Measurements from ENCODE around the gene ATP2A3.

The ATP2A3 gene

DNA sequence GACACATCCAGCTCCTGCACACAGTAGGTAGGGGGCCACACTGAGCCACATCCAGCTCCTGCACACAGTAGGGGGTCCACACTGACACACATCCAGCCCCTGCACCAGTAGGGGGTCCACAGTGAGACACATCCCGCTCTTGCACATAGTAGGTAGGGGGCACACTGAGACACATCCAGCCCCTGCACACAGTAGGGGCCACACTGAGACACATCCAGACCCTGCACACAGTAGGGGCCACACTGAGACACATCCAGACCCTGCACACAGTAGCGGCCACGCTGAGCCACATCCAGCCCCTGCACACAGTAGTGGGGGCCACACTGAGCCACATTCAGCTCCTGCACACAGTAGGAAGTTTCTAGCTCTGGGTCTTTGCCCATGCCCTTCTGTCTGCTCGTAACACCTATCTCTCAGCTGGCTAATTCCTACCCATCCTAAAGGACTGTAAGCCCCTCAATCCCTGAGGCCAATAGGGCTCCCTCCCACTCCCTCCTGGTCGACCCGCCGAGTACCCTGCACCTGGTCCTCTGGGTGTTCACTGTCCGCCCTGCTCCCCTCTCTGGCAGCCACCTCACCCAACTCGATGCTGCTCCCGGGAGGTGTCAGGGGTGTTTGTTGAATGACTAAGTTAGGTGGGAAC lies 9.4 kb upstream of the ATP2A3 start:
- DNase-seq (ENCODE audit: low read depth in 2 of 2), result no peak

DNA sequence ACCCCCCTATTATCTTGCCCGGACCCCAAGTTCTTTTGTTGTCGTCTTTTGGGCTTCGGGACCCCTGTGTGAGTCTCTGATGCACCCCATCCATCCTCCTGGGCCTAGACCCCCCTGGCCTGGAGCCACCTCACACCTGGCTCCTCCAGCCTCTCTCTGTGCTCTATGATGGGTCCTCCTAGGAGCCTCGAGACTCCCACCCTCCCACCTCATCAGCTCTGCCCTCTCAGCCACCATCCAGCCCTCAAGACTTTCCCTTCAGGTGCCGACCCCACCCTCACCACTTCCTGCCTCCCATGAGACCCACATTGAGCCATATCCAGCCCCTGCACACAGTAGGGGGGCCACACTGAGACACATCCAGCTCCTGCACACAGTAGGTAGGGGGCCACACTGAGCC lies 8.7 kb upstream of the ATP2A3 start:
- no peak for DNase-seq (ENCODE audit: low read depth in 2 of 2)

DNA sequence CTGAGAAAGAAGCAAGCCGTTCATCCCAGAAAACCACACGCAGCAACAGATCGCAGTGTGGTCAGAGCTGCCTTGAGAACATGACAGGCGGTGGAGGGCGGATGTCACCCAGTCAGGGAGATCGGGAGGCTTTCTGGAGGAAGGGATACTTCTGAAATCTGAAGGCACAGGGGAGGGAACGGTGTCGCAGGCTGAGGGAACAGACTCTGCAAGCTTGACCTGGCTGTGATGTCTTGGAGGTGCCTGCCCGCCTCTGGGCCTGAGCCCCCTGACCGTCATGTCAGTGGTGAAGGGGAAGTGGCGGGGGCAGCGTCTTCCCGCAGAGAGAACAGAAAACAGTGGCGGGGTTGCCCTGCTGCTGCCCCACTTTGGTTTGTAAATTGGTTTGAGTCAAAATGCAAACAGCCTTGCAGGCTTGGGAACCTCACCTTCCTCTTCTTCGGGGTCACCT lies 8.1 kb upstream of the ATP2A3 start:
- no peak for DNase-seq (ENCODE audit: low read depth in 2 of 2)

DNA sequence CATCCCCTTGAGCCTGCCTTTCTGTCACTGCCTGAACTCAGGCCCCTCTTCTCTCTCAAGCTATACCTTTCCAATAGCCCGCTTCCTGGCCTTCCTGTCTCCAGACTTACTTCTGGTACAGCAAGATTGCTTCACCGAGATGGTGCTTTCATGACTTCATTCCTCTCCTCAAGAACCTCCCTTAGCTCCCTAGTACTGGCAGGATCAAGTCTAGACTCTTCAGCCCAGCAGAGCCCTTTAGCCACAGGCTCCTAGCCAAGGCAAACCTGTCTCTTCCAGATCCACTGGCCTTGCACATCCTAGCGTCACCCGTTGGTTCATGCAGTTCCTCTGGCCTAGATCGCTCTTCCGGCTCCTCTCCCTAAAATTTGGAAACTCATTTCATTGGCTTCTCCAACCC lies 6.4 kb upstream of the ATP2A3 start:
- no peak for DNase-seq (ENCODE audit: low read depth in 2 of 2)

DNA sequence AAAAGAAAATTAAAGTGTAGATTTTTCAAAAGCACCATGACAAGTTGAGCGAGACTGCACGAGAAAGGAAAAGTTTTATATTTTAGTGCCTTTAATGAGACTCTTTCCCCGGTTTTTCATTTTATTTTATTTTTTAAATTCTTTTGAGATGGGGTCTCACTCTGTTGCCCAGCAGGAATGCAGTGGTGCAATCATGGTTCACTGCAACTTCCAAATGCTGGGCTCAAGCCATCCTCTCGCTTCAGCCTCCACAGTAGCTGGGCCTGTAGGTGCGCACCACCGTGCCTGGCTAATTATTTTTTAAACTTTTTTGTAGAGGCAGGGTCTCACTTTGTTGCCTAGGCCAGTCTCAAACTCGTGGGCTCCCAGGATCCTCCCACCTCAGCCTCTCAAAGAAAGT lies 5.7 kb upstream of the ATP2A3 start:
- no peak for DNase-seq (ENCODE audit: low read depth in 2 of 2)

DNA sequence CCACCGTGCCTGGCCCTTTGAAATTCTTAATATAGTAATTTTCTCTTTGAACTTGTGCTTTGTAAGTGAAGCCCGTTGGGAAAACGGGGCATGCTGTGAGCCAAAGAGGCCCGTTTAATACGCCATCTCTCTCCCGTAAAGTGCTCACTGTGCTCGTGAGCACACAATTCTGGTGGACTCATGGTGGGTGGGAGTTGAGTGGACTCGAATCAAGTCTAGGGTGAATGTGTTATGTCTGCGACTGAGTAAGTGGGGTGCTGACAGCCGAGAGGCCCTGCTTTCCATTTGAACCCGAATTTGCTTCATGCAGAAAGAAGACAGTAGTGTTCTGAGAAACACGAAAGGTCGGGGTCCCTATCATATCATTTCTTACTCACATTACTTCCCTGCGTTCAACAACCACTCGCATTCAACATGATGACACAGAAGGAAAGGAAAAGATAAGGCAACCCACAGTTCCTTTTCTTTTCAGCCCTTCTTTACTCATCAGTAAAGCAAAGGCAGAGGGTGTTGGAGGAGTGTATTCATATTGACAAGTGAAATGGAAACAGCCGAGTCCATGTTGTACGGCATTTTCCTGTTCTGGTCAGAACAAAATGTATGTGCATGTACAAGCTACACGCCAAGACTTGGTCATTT lies 4.8 kb upstream of the ATP2A3 start:
- DNase-seq (ENCODE audit: low read depth in 2 of 2), result no peak

DNA sequence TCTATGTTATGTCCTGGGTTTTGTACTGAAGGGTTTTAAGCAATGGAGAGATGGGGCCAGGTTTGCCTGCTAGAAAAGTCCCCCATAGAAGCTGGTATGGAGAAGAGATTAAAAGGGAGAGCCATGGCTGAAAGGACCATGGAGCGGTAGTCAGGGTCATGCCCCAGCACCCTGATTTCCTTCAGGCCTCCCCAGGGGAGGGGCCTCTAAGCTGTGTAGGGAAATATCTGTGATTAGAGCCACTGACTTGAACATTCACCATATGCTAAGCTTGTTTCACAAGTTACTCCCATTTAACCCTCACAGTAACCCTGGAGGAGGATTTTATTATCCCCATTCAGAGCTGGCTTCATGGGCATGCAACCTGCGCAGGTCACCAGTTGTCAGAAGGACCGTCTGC lies 3.8 kb upstream of the ATP2A3 start:
- DNase-seq (ENCODE audit: low read depth in 2 of 2), result no peak

DNA sequence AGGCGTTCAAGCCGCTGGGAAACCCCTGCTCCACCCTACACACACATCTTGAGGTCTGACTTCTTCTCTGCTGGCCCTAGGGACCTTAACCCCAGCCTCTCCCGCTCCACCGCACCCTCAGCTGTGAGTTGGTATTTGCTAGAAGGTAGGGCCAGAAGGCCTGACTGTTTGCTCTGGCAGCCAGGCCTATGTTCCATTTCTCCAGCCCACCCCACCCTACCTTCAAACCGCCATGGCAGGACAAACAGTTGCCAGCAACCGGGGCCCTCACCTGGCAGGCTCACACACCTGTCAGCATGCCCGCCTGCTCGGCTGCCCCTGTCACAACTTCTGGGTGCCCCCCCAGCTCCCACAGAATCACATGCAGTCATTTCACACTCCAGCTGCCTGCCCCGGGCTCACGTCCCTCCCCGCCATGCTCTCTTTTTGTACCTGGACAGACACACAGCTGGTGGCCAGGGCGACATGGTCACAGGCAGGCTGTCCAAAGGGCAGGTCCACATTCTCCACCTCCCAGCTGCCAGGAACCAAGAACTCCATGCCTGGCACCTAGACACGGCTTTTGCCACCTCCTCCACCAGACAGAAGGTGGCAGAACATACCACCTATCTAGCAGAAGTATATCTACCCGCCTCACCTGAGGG lies 2.6 kb upstream of the ATP2A3 start:
- DNase-seq (ENCODE audit: low read depth in 2 of 2), result no peak

DNA sequence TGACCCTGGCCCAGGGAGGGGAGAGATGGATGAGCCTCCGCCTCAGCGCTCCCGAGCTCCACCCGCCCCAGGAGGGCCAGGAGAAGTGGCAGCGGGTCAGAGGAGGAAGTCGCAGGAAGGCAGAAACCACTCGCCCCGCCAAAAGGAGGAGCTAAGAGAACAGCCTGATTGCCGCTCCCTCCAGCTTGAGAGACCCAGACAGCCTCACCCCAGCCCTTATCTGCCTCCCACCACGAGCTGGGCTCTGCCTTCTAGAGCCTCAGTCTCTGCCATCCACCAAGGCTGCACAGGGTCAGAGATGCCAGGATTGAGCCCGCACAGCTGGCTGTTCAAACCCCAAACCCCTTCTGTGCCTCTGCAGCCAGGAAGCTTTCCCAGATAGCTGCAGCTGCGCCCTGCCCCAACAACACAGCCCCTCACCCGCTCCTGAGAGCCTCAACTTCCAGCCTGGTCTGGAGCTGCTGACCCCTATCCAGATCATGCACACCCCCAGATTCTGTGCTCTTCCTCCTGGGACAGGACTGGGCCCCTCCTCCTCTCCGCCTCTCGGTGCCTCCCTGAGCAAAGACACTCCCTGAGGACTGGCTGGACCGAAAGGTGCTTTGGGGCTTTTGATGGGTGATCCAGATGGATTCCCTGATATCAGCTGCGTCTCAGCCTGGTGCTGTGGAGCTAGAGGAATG lies 1.0 kb upstream of the ATP2A3 start:
- peak; percentile 44 to 72 for DNase-seq (ENCODE audit: low read depth in 2 of 2)

DNA sequence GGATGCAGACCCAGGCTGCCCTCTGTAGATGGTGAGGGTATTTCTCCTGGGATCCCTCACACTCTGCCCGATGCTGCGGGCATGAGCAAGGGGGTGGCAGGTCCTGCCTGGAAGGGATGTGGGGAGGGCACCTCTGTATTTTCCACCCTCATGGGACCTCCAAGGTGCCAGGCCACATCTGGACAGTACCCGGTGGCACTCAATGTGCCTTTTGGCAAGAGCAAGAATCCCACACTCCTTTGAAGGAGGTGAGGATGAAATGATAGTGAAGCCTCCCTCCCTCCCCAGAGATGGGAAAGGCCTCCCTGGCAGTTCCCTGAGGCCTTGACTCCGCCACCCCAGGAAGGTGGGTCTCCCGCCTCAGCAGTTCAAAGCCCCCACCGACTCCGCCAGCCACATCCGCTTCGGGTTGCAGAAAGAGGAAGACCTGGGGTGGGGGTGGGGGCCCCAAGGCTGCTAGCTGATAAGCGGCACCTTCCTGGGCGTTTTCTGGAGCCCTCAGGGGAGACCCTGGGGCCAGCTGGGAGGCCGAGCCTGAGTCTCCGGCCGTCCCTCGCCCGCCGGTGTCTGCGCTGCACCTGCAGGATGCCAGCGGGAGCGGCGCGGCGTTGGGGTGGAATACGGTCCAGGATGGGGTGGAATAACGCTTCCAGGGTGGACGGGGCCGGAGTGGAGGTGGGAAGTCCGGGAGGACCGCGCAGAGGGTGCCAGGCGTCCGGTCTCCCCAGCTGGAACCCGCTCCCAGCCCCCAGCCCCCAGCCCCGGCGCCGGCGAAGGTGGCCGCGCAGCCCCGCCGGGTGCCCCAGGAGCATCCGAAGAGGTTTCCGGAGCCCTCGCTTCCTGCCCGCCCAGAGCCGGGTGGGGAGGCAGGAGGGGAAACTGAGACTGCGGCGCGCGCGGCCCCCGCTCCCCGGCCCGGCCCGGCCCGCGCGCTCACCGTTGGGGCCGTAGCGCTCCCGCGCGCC lies 718 bp downstream of the ATP2A3 start:
- peak; percentile 24 to 46 for DNase-seq (ENCODE audit: low read depth in 2 of 2)

DNA sequence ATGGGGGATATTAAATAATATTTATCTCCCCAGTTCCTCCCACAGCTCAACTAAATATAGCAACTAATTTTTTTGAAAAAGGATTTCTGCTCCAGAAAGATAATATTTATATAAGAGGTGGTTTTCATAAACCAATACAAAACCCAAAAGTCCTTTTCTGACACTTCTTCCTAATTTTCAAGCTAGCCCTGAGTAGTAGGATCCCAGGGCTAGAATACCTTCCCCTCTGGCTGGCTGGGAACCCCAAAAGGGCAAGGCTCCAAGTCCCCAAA lies 1.3 kb downstream of the ATP2A3 start:
- DNase-seq (ENCODE audit: low read depth in 2 of 2), result no peak

DNA sequence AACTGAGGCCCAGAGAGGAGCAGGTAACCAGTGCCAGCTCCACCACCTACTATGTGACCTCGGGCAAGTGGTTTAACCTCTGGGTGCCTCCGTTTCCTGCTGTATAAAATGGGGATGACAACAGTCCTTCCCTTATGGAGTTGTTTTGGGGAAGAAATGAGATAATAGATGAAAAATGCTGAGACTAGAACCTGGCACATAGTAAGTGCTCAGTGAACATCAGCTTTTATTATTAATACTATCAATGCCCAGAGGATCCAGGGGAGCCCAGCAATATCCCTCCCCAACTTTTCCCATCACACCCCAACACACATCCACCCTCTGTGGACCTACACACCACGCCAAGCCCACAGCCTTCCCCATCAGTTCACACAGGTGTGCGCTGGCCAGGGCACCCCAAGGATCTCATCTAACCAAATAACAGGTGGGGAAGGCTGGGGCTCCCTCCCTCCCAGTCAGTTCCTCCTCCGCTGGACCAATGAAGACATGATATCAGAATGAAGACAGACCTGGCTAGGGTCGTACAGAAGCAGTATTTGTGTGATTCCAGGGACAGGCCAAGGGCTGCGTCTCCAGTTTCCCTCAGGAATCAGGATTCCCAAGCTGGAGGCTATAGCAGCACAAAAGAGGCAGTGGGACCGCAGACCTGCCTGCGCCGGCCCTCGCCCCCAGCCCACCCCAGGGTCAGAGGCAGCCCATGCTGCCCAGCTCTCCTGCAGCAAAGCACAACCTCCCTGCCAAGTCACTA lies 1.8 kb downstream of the ATP2A3 start:
- no peak for DNase-seq (ENCODE audit: low read depth in 2 of 2)

DNA sequence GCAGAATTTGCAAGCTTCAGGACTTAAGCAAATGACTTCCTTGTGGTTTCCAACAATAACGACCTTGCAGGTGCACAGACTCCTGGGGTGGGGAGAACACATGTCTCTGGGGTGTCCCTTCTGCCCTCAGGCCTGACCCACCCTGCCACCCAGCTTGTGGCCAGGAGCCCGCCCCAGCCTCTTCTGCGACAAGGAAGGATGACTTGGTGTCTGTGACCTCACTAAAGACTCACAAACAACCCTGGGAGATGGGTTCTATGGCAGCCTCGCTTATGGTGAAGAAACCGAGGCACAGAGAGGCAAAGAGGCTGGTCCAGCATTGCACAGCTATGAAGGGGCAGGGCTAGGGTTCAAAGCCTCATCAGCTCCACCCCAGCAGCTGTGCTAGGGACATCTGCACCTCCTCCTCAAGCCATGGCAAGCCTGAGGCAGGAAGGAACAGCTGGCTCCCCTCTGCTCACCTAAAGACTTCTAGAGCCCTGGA lies 2.6 kb downstream of the ATP2A3 start:
- DNase-seq (ENCODE audit: low read depth in 2 of 2), result no peak

DNA sequence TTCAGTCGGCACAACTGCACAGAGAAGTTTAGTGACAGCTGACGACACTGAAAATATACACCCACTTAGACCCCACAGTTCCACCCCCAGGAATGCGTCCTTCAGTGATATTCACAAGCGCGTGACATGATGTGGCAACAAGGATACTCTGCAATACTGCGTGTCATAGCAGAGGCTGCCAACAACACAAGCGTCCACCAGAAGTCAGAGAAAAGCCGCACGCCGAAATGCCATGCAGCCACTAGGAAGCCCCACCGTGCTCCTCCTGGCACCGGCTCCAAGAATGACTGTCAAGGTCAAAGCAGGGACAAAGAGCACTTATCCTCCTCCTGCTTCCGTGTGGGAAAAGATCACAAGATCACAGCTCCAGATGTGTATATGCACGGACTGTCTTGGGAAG lies 3.5 kb downstream of the ATP2A3 start:
- DNase-seq (ENCODE audit: low read depth in 2 of 2), result no peak

DNA sequence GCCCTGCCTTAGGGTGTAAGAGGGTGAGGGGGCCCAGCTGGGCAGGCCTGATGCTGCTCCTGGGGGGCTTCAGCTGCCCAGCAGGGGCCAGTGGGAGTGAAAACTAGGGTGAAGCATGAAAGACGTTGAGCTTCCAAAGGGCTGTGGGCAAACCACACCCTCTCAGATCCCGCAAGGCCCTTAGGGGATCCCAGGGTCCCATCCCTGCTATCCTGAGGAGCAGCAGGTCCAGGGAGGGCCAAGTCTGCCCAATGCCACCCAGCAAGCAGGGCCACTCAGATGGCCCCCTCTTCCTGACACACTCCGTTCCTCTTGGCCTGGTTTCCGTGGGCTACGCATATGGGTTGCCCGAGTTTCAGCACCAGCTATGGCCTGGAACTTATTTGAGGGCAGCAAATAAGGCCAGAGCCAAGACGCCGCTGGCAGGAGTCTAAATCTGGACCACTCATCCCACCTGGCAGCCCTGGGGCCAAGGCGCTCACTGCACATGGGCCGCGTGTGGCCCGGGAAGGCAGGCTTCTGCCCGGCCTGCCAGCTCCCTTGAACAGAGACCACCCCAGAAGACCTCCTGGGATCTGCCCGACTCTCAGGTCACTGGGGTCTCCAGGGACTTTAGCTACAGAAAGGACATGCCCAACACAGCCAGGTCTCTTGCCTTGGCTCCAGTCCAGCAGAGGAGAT lies 4.2 kb downstream of the ATP2A3 start:
- DNase-seq (ENCODE audit: low read depth in 2 of 2), result no peak

DNA sequence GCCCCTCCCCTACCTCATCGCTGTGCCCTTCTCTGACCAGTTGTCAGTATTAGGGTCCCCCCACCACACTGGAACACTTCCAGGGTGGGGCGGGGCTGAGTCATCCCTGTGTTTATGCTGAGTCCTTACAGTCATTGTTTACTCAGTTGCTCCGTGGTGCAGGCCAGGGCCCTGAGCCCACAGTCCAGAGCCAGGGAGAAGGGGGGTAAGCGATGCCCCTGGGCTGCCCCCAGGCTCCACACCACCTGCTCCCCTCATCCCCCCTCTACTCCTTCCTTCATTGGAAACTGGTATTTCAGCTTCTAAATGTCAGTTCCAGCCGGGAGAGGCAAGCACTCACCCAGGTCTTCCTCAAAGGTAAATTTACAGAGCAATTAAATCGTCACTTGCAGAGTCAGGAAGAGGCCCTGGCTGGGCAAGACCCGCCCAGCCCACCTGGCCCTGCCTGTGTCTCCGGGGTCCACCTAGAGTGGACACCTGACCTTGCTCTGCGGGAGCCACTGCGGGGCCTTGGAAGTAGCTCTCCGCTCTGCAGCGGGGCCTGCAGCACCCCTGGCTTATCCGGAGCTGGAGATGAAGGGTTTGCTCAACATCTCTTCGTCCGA lies 4.8 kb downstream of the ATP2A3 start:
- DNase-seq (ENCODE audit: low read depth in 2 of 2), result no peak

DNA sequence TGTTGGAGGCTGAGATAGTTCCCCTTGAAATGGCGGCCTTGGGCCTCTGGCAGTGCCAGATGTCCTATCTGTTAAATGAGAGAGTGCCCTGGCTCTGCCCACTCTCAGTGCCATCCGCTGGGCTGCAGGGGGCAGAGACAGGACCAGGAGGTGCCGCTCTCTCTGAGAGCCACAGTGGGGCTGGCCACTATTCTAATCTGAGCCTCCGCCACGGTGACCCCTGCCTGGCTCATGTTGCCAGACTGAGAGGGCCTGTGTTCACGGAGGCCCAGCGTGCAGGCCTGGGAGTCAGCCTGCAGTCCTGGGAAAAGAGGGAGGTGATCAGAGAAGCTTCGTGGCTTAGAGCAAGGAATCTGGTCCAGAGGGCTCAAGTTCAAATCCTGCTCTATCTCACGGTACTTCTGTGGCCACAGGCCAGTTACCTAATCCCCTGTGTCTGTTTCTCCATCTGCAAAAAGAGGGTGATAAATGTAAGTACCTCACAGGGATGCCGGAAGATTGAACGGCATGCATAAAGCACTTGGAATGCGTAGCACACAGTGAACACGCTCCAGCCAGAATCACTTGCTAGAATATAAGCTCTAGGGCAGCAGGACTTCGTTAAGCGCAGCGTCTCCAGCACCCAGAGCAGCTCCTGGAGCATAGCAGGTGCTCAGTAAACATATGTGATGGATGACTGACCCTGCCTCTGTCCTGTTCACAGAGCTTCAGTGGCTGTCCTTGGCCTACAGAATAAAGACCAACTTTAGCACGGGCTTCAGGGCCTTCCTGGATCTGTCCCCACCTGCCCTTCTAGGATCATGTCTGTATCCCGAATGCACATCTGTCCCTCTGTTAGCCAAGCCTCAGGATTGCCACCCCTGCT lies 6.3 kb downstream of the ATP2A3 start:
- no peak for DNase-seq (ENCODE audit: low read depth in 2 of 2)

DNA sequence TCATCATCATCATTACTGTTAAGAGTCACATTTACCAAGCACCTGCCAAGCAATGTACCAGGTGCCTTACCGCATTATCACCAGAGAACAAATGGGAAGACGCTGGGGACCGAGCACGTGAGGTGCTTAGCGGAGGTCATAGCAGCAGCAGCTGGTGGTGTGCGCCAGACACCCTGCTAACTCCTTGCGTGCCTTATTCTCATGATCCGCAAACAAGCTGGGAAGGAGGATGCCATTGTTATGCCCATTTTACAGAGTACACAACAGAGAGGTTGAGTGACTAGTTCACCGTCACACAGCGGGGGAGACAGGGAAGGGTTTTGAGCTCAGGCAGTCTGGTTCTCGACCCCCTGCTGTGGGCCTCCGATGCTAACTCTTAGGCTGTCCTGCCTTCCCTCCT lies 7.3 kb downstream of the ATP2A3 start:
- DNase-seq (ENCODE audit: low read depth in 2 of 2), result no peak
